RCC 7860 (cell line): ENCODE results near the gene EFCAB11.

Experiments
- DNase-seq: peaks from one replicate; pipeline ENCODE4 v3.0.0-alpha.2; 2015; ENCODE audit warnings: low spot score
- FAIRE-seq: peaks from 2 replicates; lab custom pipeline; 2012; peaks lifted over from hg19 to GRCh38; lab: Jason Lieb, UNC

EFCAB11 gene

DNA sequence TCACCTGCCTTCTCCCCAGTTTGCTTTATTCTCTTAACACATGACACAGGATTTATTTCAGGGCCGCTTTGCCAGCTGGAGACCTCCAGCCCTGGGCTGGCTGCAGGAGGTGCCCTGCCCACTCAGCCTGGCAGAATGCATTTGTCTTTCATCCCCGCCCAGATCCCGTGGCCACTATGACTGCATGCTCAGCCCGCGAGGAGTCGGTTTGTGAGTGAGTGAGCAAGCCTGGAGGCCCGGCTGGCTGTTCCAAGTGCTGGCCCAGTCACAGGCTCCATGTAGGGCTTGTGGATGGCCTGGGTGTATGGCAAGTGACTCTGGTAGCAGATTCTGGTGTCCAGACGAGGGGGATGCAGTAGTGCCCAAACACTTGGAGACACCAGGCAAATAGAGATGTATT lies 3.3 kb upstream of the EFCAB11 start:
- no peak for DNase-seq
- FAIRE-seq: no peak

DNA sequence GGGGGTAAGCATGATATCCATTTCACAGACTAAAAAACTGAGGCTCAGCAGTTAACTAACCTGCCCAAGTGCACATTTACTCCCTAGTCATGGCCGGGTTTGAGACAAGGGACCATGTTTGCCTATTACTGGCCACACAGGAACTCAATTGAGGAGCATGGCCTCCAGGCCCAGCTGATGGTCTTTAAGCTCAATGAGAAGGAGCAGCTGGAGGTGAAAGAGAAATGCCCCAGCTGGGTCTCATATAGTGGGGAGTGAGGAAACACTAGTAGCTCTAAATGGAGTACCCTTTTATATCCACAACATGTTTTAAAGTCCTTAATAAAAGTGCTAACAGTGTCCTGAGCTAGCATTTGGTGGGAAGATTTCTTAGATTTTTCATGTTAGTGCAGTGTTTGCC lies 2.8 kb upstream of the EFCAB11 start:
- FAIRE-seq: no peak
- DNase-seq: no peak

DNA sequence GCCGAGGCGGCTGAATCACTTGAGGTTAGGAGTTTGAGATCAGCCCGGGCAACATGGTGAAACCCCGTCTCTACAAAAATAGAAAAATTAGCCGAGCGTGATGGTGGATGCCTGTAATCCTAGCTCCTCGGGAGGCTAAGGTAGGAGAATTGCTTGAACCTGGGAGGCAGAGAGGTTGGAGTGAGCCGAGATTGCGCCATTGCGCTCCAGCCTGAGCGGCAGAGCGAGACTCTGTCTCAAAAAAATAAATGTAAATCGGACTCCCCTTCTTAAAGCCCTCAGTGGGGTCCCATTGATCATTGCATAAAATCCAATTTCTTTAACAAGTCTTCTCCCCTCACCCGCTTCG lies 2.1 kb upstream of the EFCAB11 start:
- FAIRE-seq (no peak), DNase-seq (no peak)

DNA sequence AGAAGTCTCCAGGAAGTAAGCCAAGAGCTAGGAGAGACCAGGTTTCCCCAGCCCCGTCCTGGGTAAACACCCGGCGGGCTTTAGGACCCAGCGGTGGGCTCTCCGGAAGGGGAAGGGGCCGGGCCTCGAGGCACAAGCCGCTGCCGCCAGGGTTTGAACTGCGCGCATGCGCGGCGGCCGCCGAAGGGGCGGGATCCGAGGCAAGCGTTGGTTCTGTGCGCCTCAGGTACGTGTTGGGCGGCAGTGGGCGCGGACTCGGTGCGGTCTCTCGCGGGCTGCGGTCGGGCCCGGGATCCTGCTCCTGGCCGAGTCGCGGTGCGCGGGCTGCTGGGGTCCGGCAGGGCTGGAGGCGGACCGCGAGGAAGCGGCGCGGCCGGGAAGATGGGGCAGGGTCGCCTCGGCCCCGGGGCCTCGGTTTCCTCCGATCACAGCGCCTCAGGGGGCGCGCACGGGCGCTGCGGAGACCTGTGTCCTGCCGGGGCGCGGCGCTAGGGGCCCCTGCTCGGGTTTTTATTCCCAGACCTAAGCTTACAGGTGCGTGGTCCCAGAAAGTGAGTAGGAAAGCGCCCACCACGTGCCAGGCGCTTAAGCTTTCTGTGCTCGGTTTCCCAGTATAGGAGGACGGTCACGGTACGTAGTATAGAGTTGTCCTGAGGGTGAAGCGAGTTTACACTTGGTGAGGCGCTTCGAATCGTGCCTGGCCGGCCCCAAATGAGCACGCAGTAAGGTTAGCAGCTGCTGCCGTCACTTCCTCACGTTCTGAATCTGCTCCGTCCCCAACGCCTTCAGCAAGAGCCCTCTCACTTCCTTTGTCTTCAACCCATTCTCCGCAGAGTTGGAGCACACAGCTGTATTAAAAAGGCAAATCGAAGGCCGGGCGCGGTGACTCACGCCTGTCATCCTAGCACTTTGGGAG lies 1.5 kb upstream of the EFCAB11 start, which contains the start of gene TDP1:
Gene TDP1 (plus strand): TSS at position 183 of the 916 bp plus-strand sequence. CDS start 7,188 bp downstream, outside the sequence.
- FAIRE-seq: peak; percentile 78

DNA sequence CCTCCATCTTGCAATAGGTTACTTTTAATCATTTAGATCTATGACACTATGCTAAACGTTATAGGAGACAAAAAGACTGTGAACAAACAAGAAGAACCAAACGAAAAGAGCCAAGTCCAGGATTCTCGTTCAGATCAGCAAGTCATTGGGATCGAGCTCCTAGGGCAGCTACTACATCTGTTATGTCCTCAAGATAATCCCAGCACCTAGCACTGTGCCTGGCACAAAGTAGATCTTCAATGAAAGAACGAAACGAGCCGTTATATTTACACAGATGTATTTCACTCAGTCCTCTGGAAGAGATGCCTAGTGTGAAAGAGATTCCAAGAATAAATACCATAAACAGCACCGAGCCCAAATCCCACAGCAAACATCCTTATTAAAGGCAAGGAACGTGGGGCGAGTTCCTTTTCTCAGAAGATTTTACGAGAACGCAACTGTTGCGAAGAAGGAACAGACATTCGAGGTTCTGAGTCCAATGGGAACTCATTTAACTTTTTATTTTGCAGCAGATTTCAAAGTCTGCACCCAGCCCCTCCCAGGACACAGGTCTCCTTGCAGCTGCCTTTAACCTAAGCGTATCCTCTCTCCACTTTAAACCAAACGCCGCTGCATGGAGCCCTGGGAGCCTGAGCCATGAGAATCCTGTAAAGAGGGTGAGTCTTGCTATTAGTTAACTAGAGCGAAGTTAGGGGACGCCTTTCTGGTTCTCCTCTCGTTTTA lies 653 bp upstream of the EFCAB11 start:
- FAIRE-seq (no peak), DNase-seq (no peak)

More for the DNA sequence above, 1.5 kb upstream of the EFCAB11 start, which contains the start of gene TDP1:
- DNase-seq: peak; percentile 79

DNA sequence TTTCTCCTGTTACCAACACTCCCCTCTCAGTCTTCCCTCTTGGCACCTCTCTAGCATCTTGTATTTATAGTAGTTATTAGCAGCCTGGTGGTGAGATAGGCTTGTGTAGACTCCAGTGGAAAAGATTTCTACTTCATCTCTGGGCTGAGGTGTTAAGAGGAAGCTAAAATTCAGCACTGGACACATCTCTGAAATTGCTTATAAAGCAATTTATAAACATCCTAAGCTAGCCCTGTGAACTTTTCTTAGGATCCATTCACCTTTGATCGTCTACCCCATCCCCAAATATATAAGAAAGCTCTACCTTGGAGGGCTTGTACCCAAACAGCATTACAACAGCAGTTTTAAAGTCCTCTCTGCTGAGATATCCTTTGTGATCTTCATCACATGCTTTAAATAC lies 928 bp downstream of the EFCAB11 start:
- DNase-seq (no peak), FAIRE-seq (no peak)

DNA sequence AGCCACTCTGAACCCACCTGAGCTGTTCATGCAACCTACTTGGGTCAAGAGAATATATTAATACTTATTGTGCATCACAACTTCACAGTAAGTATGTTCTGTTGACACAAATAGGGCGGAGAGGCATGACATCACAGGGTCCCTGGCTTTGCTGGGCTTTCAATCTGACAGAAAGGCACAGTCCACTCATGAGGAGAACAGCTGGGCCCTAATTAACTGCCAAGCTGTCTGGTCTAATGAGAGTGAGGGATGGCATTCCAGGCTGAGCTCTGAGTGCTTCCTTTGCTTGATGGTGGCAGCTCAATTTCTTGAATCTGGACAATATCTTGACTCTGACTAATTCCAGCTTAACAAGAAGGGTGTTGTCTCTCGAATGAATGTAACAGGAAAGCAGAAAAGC lies 2.0 kb downstream of the EFCAB11 start:
- no peak for FAIRE-seq
- no peak for DNase-seq

DNA sequence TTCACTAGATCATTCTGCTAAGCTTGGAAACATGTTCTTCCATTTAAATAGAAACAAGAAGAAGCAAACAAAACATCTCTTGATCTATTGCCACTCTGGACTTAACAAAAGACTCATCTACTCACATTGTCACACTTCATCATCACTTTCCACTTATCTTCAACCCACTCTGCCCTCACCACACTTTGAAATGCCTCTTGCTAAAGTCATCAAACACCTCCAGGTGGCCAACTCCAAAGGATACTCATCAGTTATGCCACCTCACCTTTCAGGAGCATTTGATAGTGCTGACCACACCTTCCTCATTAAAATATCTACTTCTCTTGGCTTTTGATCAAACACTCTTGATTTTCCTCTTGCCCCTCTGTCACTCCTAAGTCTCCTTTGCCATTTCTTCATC lies 7.2 kb downstream of the EFCAB11 start:
- no peak for DNase-seq
- FAIRE-seq: no peak

DNA sequence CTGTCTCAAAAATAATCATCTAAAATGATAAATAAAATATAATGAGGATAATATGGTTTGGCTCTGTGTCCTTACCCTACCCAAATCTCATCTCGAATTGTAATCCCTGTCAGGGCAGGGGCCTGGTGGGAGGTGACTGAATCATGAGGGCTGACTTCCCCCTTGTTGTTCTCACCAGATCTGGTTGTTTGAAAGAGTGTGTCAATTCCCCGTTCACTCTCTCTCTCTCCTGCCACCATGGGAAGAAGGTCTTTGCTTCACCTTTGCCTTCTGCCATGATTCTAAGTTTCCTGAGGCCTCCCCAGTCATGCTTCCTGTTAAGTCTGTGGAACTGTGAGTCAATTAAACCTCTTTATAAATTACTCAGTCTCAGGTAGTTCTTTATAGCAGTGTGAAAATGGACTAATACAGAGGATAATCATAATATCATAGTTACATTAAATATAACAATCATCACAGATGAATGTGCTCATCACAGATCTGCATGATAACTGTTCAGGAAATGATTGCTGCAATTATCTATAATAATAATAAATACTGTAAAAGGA lies 12.6 kb downstream of the EFCAB11 start:
- FAIRE-seq: no peak
- DNase-seq: no peak

DNA sequence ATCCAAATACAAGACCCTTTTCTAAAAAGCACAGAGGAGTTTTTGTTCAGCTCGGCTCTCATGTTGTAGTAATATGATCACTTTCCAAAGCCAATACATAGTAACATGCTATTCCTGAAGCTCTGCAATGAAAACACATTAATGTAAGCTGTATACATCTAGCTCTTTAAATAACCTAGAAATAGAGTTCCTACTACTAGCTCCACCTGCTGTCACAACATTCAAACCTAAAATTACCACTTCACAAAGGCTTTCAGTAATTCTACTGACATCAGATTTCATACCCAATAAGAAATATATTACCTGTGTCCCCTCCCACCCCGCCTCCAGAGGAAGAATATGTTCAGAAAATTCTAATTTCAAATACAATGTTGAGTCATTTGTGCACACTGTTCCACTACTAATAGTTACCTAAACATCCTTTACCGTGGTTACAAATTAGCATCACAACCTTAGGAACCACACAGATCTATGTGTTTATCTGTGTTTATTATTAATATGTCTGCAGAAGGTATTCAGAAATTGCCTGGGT lies 17.8 kb downstream of the EFCAB11 start:
- FAIRE-seq: no peak
- DNase-seq: no peak

DNA sequence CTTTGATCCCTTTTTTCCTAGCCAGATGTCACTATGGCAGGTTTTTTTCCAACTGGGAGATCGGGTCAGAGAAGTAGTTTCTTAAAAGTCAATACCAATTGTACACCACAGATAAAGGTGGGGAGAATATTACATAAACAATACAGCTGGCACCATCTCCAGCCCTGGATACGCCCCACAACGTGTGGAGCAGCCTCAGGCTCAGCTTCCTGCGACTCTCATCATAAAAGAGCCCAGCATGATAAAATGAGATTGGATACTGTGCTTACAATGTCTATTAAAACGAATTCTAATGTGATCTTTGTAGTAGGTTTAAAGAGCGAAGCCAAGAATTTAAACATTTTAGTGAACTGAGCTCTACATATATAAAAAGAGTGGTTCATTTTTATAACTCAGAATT lies 21.5 kb downstream of the EFCAB11 start:
- FAIRE-seq (no peak), DNase-seq (no peak)

DNA sequence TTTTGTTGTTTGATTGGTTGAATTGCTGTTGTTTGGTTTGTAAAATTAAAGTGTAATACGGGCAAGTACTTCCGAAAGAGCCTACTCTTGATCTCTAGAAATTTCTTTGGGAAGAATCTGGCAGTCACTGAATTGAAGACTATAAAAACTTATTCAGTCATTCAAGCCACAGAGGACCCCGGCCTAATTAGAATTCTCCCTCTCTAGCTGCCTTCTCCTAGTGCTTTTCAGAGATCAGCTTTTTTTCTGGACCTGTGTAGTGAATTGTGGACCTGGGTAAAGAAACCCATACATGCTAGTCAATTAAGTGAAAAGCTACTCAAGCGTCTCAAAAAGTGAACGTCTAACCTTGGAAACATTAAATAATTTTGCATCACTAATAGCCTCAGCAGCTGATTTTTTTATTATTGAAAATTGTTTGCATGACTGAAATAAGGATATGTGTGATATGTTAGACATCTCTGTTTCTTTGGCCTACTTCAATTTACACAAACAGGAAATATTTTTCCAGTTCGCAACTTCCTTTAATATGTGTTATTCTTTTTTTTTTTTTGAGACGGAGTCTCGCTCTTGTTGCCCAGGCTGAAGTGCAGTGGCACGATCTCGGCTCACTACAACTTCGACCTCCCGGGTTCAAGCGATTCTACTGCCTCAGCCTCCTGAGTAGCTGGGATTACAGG lies 27.2 kb downstream of the EFCAB11 start:
- FAIRE-seq (no peak), DNase-seq (no peak)

DNA sequence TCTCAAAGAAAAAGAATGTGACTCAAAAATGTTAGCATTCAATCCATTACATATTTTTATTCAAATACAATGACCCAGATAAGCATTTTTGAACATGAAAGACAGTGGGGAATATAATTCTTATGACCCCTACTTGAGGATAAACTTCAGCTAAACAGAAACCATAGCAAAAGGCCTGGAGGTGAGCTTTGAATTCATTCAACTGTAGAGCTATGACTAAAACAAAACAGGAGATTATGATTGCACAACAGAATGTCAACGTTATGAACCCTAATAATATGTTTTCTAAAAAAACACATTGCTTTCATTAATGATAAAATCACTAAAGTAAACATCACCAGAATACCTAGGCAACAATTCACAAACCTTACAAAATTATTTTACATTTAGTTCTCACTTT lies 27.8 kb downstream of the EFCAB11 start:
- DNase-seq: no peak
- FAIRE-seq: no peak

DNA sequence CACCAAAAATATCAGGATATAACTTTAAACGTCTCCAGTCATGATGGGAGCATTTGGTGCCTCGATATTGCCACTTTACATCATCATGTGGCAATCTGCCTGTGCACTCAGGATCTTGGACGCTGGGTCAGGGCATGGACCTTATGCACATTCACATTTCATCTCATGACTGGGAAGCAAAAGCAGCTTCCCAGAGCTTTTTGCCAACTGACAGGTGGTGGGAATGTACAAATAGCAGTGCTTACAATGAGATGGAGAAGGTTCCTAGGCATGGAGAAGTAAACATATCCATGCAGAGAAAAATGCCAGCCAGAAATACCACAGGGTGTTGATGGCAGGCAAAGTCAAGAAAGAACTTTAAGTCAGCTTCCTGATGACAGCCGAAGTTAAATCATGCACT lies 30.3 kb downstream of the EFCAB11 start:
- FAIRE-seq: no peak
- no peak for DNase-seq

DNA sequence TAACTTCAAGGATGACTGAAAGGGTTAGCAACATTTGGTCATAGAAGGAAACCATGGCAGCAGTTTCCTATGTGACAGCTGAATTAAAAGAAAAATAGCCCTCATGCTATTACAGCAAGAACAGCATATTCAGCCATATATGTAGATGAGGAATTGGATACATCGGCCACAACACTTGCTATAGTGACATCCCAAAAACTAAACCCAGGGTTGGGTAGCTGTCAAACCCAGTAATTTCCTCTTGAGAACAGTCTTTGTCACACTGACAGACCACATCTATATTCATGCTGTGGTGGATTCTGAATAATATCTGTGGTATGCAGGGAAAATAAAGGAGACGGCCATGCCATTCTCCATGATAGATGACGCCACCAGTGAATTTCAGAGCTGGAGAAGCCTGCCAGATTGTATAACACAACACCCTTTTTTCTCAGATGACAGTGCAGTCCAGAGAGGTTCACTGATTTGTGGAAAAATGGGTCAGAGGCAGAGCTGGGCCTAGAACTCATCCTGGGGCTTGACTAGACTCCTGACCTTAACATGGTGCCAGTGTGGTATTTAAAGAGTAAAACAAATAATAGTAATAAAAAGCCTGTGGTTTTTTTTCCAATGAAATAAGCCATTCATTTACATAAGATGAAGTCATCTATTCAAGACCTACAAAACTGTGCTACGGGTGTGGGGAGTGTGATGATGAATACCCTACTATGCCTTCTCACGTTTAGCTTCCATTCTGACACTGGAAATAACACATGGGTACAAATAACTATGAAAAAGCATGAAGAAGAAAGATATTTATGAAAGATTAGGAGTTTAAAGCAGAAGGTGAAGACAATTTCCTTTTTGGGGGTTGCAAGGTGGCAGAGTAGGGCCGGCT lies 32.3 kb downstream of the EFCAB11 start:
- DNase-seq: peak; percentile 47
- FAIRE-seq: no peak

DNA sequence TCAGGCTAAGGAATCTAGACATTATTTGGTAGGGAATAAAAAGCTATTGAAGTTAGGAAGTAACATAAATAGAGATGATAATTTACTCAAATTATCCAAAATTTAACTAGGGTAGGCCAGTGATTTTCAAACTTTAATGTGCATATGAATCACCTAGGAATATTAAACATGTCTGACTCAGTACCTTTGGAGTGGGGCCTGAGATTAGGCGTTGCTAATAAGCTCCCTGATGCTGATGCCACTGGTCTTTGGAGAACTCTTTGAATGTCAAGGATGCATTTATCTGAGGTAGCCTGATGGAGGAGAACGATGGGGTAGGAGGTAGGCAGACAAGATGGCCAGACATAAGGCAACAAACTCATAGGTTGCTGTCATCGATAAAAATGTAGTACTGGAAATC lies 33.2 kb downstream of the EFCAB11 start:
- DNase-seq: no peak
- FAIRE-seq: no peak

DNA sequence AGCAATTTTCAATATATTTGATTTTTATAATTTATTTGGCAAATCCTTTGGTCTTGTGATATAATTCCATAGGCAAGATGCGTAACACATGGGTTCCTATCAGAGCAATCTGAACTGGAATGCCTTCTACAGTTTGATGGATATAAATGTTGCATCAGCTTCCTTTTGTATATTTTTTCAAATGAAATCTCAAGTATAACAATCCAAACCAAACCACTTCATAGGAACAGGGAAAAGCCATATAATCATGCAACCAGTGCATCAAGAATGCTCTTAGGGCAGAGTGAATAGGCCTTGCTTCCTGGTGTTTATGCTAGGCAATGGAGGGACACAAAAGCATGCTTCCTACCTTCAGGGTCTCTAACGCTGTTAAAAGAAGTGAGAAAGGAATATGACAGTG lies 34.5 kb downstream of the EFCAB11 start:
- DNase-seq (no peak), FAIRE-seq (no peak)

DNA sequence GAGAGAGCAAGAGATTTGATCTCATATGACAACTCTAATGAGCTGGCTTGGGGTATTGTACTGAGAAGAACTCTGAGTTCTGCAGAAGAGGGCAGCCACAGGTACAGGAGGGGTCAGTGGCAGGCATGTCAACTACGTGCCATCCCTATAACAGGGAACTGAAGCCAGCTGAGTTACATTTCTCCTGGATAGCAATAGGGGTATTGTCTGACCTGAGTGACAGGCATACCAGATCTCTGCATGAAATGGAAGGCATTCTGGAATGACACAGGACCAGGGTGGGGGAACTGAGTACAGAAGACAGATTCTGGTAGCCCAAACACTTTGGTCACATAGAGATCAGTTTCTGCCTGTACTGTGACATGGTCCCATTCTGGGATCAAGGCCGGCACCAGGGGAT lies 35.8 kb downstream of the EFCAB11 start:
- no peak for FAIRE-seq
- no peak for DNase-seq

DNA sequence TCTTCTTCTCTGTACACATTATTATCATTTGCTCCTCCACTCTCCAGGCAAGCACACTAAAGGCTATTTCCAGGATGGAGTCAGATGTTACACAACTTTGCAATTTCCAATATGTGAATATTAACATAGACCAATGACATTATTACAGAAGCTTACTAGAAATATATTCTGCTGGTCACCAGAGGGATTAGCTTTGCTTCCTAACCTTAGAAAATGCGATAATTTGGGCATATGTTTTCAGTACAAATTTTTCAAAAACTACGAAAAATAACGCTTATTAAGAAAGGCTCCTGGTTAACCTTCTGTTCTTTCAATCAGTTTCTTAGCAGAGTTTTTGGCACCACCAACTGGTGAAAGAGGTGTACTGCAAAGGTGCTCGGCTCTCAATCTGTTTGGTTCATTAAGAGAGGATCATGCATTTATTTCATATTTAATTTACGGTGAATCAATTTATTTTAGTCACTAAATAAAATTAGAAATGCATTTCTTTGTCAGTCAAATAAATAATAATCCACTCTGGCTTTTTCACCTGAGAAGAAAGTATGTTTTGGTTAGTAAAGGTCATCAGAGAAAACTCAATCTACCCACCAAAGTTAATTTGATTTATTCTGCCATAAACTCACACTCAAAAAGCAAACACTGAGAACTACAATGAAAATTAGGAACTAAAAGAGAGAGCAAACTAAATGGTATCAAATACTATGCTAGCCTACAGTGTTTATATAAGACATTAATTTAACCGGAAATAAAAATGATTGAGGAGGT lies 39.2 kb downstream of the EFCAB11 start:
- FAIRE-seq (no peak), DNase-seq (peak; percentile 5)
